AG10803 (cell line): Measurements from ENCODE around the gene RAB9A.

Experiments used
- DNase-seq: peaks from one replicate; pipeline ENCODE4 v3.0.0; 2010; ENCODE audit warnings: low read depth
- H3K4me3 ChIP-seq: 2 replicates; pipeline ENCODE4 v1.5.1; 2011; ENCODE audit warnings: mild to moderate bottlenecking, low read length, control low read depth
- TF ChIP-seq, protein P1 (sequence below): conservative IDR thresholded peaks from 2 replicates; pipeline ENCODE4 v1.5.1; 2011; ENCODE audit warnings: mild to moderate bottlenecking, low read length, control low read depth, inconsistent platforms

The RAB9A gene

DNA sequence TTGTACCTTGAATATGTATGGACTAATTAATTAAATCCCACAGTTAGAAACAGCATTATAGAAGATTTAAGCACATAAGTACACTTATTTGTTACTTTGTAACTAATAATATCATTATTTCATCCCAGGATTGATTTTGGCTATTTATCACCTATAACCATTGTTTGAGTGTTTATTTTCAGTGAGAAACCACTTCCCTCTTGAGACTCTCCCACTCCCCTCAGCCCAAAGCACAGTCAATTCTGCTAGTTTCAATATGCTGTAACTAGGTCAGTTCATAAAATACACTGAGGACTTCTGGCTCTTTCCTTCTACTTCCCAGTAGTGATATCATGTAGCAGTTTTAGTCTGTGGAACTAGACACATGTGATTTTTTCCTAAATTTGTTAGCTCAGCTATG, 61.9 kb downstream of the RAB9A start:
- TF ChIP-seq, protein P1, sequence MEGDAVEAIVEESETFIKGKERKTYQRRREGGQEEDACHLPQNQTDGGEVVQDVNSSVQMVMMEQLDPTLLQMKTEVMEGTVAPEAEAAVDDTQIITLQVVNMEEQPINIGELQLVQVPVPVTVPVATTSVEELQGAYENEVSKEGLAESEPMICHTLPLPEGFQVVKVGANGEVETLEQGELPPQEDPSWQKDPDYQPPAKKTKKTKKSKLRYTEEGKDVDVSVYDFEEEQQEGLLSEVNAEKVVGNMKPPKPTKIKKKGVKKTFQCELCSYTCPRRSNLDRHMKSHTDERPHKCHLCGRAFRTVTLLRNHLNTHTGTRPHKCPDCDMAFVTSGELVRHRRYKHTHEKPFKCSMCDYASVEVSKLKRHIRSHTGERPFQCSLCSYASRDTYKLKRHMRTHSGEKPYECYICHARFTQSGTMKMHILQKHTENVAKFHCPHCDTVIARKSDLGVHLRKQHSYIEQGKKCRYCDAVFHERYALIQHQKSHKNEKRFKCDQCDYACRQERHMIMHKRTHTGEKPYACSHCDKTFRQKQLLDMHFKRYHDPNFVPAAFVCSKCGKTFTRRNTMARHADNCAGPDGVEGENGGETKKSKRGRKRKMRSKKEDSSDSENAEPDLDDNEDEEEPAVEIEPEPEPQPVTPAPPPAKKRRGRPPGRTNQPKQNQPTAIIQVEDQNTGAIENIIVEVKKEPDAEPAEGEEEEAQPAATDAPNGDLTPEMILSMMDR = no peak

DNA sequence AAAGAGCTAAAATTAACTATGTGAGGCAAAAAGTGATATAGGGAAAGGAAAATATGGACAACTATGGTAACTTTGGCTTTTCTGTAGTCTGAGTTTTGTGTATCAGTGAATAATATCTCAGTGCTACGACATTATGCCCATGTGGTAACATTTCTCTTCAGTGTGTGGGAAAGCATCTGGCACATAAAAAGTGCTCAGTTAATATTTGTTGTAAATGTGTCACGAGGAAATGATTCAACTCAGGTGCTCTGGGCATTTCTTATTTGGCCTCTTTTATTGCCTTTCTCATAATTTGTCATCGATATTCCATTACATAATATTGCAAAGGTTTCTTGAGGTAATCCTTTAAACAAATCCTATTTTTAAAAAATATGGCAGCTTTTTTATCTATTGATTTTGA, 63.2 kb downstream of the RAB9A start:
- TF ChIP-seq, protein P1 = no peak
- H3K4me3 ChIP-seq = no peak overlapping the region

More for the DNA sequence above, 61.9 kb downstream of the RAB9A start:
- no peak overlapping the region for H3K4me3 ChIP-seq
- no peak for DNase-seq

DNA sequence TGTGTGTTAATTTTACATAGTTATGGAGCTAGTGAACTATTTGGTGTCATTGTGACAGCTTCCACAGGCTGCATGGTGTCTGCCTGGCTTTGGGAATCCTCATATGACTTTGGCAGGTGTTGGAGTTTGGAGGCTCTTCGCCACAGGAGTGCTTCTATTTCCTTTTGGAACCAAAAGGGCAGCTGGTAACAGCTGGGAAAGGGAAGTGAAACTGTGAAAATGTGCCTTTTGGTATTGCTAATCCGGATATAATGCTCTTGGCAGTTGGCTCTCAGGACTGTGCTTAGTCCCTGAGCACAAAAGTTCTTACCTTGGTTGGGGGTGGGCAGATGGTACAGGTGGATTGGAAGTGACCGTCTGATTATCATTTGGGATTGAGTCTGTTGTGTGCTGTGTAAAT, 63.7 kb downstream of the RAB9A start:
- TF ChIP-seq, protein P1 = no peak
- no peak overlapping the region for H3K4me3 ChIP-seq
- DNase-seq = no peak

More for the DNA sequence above, 63.2 kb downstream of the RAB9A start:
- no peak for DNase-seq

DNA sequence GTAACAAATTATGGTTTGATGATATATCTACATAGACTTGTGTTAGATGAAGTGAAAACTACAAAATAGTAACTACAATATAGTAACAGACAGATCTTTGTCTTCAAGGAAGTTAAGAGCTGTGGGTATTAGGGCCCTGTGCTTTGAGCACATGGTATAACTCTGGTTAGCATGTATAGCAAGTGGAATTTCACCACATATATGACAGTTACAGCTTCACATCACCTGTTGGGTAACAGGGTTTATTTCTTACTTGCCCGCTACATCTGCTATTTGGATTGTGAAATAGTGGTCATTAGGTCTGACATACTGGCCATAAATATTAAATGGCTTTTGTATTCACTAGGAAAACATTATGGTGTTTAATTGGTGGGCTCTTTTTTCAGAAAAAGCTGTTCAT, 65.8 kb downstream of the RAB9A start:
- no peak overlapping the region for H3K4me3 ChIP-seq
- no peak for DNase-seq
- TF ChIP-seq, protein P1 = no peak

DNA sequence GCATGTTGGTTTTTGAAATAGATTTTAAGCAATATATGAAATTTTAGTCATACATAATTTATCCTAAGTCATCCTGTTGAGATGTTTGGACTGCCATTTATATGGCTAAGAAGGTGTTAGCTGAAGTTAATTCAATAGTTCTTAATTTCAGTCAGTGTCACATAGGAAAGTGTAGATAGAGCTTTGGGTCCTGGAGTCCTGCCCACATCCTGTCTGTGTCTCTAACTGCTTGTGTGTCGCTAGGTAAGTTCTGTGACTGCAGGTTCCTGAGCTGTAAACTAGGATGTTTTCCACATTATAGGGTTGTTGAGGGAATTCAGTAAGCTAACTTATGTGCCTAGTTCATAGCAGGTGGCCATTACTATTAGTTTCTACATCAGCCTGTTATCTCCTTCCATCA, 66.3 kb downstream of the RAB9A start:
- no peak for DNase-seq
- TF ChIP-seq, protein P1 = no peak
- no peak overlapping the region for H3K4me3 ChIP-seq

DNA sequence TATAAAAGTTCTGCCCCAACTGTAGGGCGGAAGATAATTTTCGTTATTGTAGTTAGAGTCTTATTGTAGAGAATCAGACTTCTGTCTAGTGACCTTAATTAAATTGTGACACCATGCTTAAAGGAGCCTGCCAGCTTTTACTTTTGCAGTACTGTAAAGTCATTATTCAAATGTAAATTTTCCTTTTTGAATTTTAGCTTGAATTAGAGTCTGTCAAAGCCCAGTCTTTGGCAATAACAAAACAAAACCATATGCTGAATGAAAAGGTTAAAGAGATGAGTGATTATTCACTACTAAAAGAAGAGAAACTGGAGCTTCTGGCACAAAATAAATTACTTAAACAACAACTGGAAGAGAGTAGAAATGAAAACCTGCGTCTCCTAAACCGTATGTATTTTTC, 67.5 kb downstream of the RAB9A start:
- TF ChIP-seq, protein P1 = no peak
- no peak for DNase-seq
- H3K4me3 ChIP-seq = no peak overlapping the region

DNA sequence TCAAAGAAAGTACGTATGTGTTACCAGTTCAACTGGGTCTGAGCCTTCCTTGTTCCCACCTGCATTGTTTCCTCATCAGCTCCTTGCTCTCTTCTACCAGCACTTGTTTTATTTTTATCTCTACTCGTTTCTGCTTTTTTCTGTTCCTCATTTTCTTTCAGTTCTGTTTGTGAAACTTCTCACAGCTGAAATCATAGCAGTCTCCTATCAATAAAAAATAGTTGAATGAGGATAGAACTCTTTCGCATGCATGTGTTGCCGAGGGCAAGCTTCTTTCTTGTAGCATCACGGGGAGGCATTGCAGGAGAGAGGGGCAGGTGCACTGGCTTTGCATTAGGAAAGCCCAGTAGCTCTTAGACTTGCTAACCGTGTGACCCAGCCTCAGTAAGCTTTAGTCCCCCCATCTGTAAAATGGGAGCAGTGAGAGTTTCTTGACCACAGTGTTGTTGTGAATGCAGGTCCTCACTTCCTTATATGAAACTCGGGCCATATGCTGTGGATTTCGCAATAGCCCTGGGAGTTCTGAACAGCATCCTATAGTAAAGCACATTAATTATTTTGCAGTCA, 70.3 kb downstream of the RAB9A start:
- DNase-seq = no peak
- TF ChIP-seq, protein P1 = no peak

More for the DNA sequence above, 70.3 kb downstream of the RAB9A start:
- H3K4me3 ChIP-seq = no peak overlapping the region
